ENCODE measurements around the gene TRPC3. TPM values are rescaled to one million over a fixed set of nuclear protein-coding genes. Genes with fewer than 3 reads are reported as not detected.
A peak's percentile ranks its signal among the peaks of the same experiment; 100 is the strongest.
"Not testable (repeated sequence)": the region's sequence is repeated elsewhere in the genome, so short reads cannot be mapped to it uniquely, and the experiment has no call there.

The TRPC3 gene
- total RNA-seq, 1 donor from 2014 or later = 3.1 TPM

GRCh38 chr4:121946644-121947043 is 5.2 kb downstream of the TRPC3 start:
- DNase-seq = no peak

- DNase-seq = no peak
These were observed 7.9 kb downstream of the TRPC3 start for GRCh38 chr4:121943941-121944340.

GRCh38 chr4:121939690-121940089 is 12.2 kb downstream of the TRPC3 start:
- DNase-seq = no peak

GRCh38 chr4:121938282-121939092 is 13.4 kb downstream of the TRPC3 start:
- no peak for DNase-seq

GRCh38 chr4:121936101-121936500 is 15.8 kb downstream of the TRPC3 start:
- no peak for DNase-seq

- DNase-seq = no peak
These were observed 17.2 kb downstream of the TRPC3 start for GRCh38 chr4:121934635-121935034.

GRCh38 chr4:121932212-121932974 is 19.5 kb downstream of the TRPC3 start:
- DNase-seq = no peak

- no peak for DNase-seq
These were observed 21.6 kb downstream of the TRPC3 start for GRCh38 chr4:121930304-121930703.

- DNase-seq = no peak
These were observed 23.9 kb downstream of the TRPC3 start for GRCh38 chr4:121927948-121928347.

- DNase-seq = not testable (repeated sequence)
These were observed 25.4 kb downstream of the TRPC3 start for GRCh38 chr4:121926490-121926889.

- DNase-seq = no peak
These were observed 28.6 kb downstream of the TRPC3 start for GRCh38 chr4:121923306-121923705.

GRCh38 chr4:121913667-121914066 is 38.2 kb downstream of the TRPC3 start:
- no peak for DNase-seq

GRCh38 chr4:121908346-121908745 is 43.5 kb downstream of the TRPC3 start:
- no peak for DNase-seq

GRCh38 chr4:121900132-121900983 is 51.5 kb downstream of the TRPC3 start:
- peak; percentile 40 for DNase-seq

GRCh38 chr4:121898150-121898549 is 53.7 kb downstream of the TRPC3 start:
- DNase-seq = peak; percentile 1

- no peak for DNase-seq
These were observed 63.7 kb downstream of the TRPC3 start for GRCh38 chr4:121888134-121888533.

- no peak for DNase-seq
These were observed 66.7 kb downstream of the TRPC3 start for GRCh38 chr4:121885115-121885514.

- DNase-seq = no peak
These were observed 70.7 kb downstream of the TRPC3 start for GRCh38 chr4:121881158-121881557.

- no peak for DNase-seq
These were observed 72.7 kb downstream of the TRPC3 start for GRCh38 chr4:121879135-121879534.

- DNase-seq = no peak
These were observed 74.7 kb downstream of the TRPC3 start for GRCh38 chr4:121877041-121877773.

GRCh38 chr4:121876070-121876469 is 75.8 kb downstream of the TRPC3 start:
- no peak for DNase-seq

- DNase-seq = no peak
These were observed 76.2 kb downstream of the TRPC3 start for GRCh38 chr4:121875652-121876051.

Measured in skin of body (tissue), 2 donors.